AG10803 (cell line): ENCODE data around the gene TMEM178B.
"Not testable (repeated sequence)": the region's sequence is repeated elsewhere in the genome, so short reads cannot be mapped to it uniquely, and the experiment has no call there.

ENCODE experiments used
- DNase-seq: peaks from one replicate; pipeline ENCODE4 v3.0.0; 2010; ENCODE audit warnings: low read depth
- H3K4me3 ChIP-seq: 2 replicates; pipeline ENCODE4 v1.5.1; 2011; ENCODE audit warnings: mild to moderate bottlenecking, low read length, control low read depth
- CTCF ChIP-seq: conservative IDR thresholded peaks from 2 replicates; pipeline ENCODE4 v1.5.1; 2011; ENCODE audit warnings: mild to moderate bottlenecking, low read length, control low read depth, inconsistent platforms

Gene TMEM178B

GRCh38 chr7:141323826-141324225 lies 250.0 kb downstream of the TMEM178B start:
- no peak for TF ChIP-seq CTCF
- DNase-seq, result no peak
- no peak overlapping the region for H3K4me3 ChIP-seq

GRCh38 chr7:141324870-141325269 lies 251.0 kb downstream of the TMEM178B start:
- no peak for TF ChIP-seq CTCF
- H3K4me3 ChIP-seq, result no peak overlapping the region
- DNase-seq, result no peak

- TF ChIP-seq CTCF, result no peak
Measured at GRCh38 chr7:141325275-141325674, 251.4 kb downstream of the TMEM178B start.

GRCh38 chr7:141328290-141328689 lies 254.4 kb downstream of the TMEM178B start:
- H3K4me3 ChIP-seq, result no peak overlapping the region
- DNase-seq, result no peak
- TF ChIP-seq CTCF, result no peak

More at GRCh38 chr7:141325275-141325674, 251.4 kb downstream of the TMEM178B start:
- no peak overlapping the region for H3K4me3 ChIP-seq
- DNase-seq, result no peak

GRCh38 chr7:141330285-141330684 lies 256.4 kb downstream of the TMEM178B start:
- DNase-seq, H3K4me3 ChIP-seq: not testable (repeated sequence)

GRCh38 chr7:141333459-141333858 lies 259.6 kb downstream of the TMEM178B start:
- H3K4me3 ChIP-seq, result no peak overlapping the region
- DNase-seq, result no peak
- no peak for TF ChIP-seq CTCF

GRCh38 chr7:141335164-141335563 lies 261.3 kb downstream of the TMEM178B start:
- no peak for TF ChIP-seq CTCF
- no peak overlapping the region for H3K4me3 ChIP-seq
- DNase-seq, result no peak

GRCh38 chr7:141339603-141340002 lies 265.7 kb downstream of the TMEM178B start:
- DNase-seq, result no peak
- TF ChIP-seq CTCF, result no peak

More at GRCh38 chr7:141339603-141340002, 265.7 kb downstream of the TMEM178B start:
- no peak overlapping the region for H3K4me3 ChIP-seq
